Pancreas (tissue), 10 donors: ENCODE results near the gene ALK. TPM values are rescaled to one million over a fixed set of nuclear protein-coding genes. Genes with fewer than 3 reads are reported as not detected.

Source experiments
- ATAC-seq, 4 donors: fragments of 200-7000 bp; cut with Tn5 transposase; one replicate each; pipeline versions ENCODE4 v1.8.0 to v1.9.1; 2020; ENCODE audit warnings: mild to moderate bottlenecking in 4 of 4, moderate library complexity in 4 of 4
- DNase-seq, 6 donors: peaks; one replicate each; pipeline ENCODE4 v3.0.0-alpha.2; 2020
- FAIRE-seq: peaks from 2 replicates; lab custom pipeline; 2012; peaks lifted over from hg19 to GRCh38; lab: Jason Lieb, UNC
- H3K27ac ChIP-seq, 4 donors: fragments of 200-600 bp; sonication (generic); 1 replicate in 3 of 4; 2 replicates in 1 of 4; pipeline versions ENCODE4 v1.5.0 to v1.8.0; 2020
- H3K27me3 ChIP-seq, 4 donors: fragments of 200-600 bp; one replicate each; pipeline ENCODE4 v1.8.0; 2021
- H3K36me3 ChIP-seq, 3 donors: fragments of 200-600 bp; sonication (generic) in 1 of 3; one replicate each; pipeline versions ENCODE4 v1.5.0 to v1.8.0; 2020 to 2021
- H3K4me1 ChIP-seq, 3 donors: fragments of 200-600 bp; one replicate each; pipeline ENCODE4 v1.8.0; 2021
- H3K4me3 ChIP-seq, 4 donors: fragments of 200-600 bp; sonication (generic) in 2 of 4; one replicate each; pipeline versions ENCODE4 v1.5.0 to v1.8.0; 2020 to 2021
- H3K9me3 ChIP-seq, 4 donors: fragments of 200-600 bp; one replicate each; pipeline ENCODE4 v1.8.0; 2021
- WGBS, 2 donors: extraction: QIAGEN DNeasy Blood & Tissue Kit; methylation state at CpG; one replicate each; pipeline ENCODE4 v1.1.7; 2013; 5-methylcytosine and 5-hydroxymethylcytosine counted together
- intact Hi-C, 3 donors: fragments of 100-400 bp; cut with DNase I; formaldehyde crosslinking; loops; one replicate each; pipeline versions ENCODE4 v1.11.1 to v1.14.2; 2022
- polyA plus RNA-seq, 2 donors: library from polyadenylated mRNA; stranded (reverse); fragments of 200-250 nt; gene quantifications; one replicate each; pipeline ENCODE4 v1.2.3, GENCODE V29; 2013
- total RNA-seq, 6 donors: library from RNA; stranded (reverse); fragmentation: NEBNext Ultra II Directional in 4 of 6; extraction: Animal tissue kit (Norgen Biotek cat#: 25700) in 4 of 6; gene quantifications; one replicate each; pipeline versions ENCODE4 v1.2.1 to v1.2.4, GENCODE V29; 2021 to 2023
- TF ChIP-seq, protein P1 (sequence below), 4 donors: fragments of 200-600 bp; sonication (generic) in 3 of 4; IDR thresholded peaks; one replicate each; pipeline versions ENCODE4 v1.5.0 to v1.8.0; 2021; ENCODE audit warnings: antibody characterized with exemption in 4 of 4
- donor health status: healthy with polysubstance abuse.
- donor health status: DM: no; HTN: no; CAD: no; lungs with moderate emphysema.
- donor health status: DM: no; HTN: no; CAD: no.
- donor health status: control.
- donor health status: control.
- donor health status: Bipolar disorder and iron deficiency.
- donor health status: DM: yes; HTN: yes; CAD: no.
- donor health status: DM: no; HTN: no; CAD: no.
- donor health status: DM: no; HTN: no; CAD: no.
- donor health status: DM: yes; HTN: yes; CAD: no.

The ALK gene
- total and polyA plus RNA-seq, 8 donors: 0.05 to 0.17 (median 0.09) TPM; not detected in 2

GRCh38 chr2:29590211-29590610 is 331.2 kb downstream of the ALK start:
- Histone ChIP-seq H3K27me3 (no peaks in the 10 kb centered on the region), H3K4me1 (no peaks in the 10 kb centered on the region), H3K36me3 (no peaks in the 10 kb centered on the region), H3K4me3 (no peak overlapping the region), H3K9me3 (no peaks in the 10 kb centered on the region), H3K27ac (no peak overlapping the region)
- 91 to 92% methylated on average over 7 of the region's 7 CpGs for WGBS, 2 donors
- FAIRE-seq (no peak), DNase-seq (no peak), ATAC-seq (no peak)
- intact Hi-C loops: no loop called here
- TF ChIP-seq, protein P1, sequence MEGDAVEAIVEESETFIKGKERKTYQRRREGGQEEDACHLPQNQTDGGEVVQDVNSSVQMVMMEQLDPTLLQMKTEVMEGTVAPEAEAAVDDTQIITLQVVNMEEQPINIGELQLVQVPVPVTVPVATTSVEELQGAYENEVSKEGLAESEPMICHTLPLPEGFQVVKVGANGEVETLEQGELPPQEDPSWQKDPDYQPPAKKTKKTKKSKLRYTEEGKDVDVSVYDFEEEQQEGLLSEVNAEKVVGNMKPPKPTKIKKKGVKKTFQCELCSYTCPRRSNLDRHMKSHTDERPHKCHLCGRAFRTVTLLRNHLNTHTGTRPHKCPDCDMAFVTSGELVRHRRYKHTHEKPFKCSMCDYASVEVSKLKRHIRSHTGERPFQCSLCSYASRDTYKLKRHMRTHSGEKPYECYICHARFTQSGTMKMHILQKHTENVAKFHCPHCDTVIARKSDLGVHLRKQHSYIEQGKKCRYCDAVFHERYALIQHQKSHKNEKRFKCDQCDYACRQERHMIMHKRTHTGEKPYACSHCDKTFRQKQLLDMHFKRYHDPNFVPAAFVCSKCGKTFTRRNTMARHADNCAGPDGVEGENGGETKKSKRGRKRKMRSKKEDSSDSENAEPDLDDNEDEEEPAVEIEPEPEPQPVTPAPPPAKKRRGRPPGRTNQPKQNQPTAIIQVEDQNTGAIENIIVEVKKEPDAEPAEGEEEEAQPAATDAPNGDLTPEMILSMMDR (IDR thresholded peaks at IDR 0.05): no peak

- H3K4me1 ChIP-seq: no peaks in the 10 kb centered on the region
- H3K27me3 ChIP-seq: no peaks in the 10 kb centered on the region
- no peak for ATAC-seq
- intact Hi-C loops: no loop called here
- DNase-seq: no peak
- no peaks in the 10 kb centered on the region for H3K9me3 ChIP-seq
- no peaks in the 10 kb centered on the region for H3K36me3 ChIP-seq
- H3K27ac ChIP-seq: no peak overlapping the region
- no peak overlapping the region for H3K4me3 ChIP-seq
- 80% methylated on average over 5 of the region's 5 CpGs for WGBS, 2 donors
- TF ChIP-seq, protein P1 (IDR thresholded peaks at IDR 0.05): no peak
- FAIRE-seq: no peak
These were observed 331.8 kb downstream of the ALK start for GRCh38 chr2:29589440-29590103.

GRCh38 chr2:29587402-29588190 is 333.8 kb downstream of the ALK start:
- no peak overlapping the region for H3K27ac ChIP-seq
- no peaks in the 10 kb centered on the region for H3K4me1 ChIP-seq
- no peaks in the 10 kb centered on the region for H3K9me3 ChIP-seq
- TF ChIP-seq, protein P1 (IDR thresholded peaks at IDR 0.05): no peak
- no peaks in the 10 kb centered on the region for H3K27me3 ChIP-seq
- H3K4me3 ChIP-seq: no peak overlapping the region
- WGBS, 2 donors: 85 to 89% methylated on average over 5 of the region's 5 CpGs
- no peaks in the 10 kb centered on the region for H3K36me3 ChIP-seq
- DNase-seq (no peak), ATAC-seq (no peak), FAIRE-seq (no peak)
- intact Hi-C loops: no loop called here

DNA sequence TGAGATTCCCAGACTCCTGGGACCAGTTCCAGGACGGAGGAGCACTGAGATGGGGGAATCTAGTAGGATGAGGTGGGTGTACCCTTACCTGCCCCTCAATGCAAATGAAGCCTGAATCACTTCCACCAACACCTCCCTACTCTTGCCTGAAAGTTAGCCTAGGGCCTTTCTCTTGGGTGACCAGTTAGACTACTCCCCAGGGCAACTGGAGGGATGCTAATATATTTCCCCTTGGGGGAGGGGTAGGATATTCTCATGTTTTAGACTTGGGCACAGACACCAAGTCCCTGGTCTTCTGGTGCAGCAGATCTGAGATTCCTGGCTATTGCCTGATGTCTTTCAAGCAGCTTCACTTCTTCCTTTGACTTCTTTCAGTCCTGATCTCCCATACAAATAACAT is 334.5 kb downstream of the ALK start:
- TF ChIP-seq, protein P1 (IDR thresholded peaks at IDR 0.05): no peak
- 93 to 95% methylated on average over 1 of the region's 1 CpG for WGBS, 2 donors
- intact Hi-C loops: no loop called here
- FAIRE-seq (no peak), ATAC-seq (no peak), DNase-seq (no peak)
- H3K4me1 ChIP-seq: no peaks in the 10 kb centered on the region
- no peaks in the 10 kb centered on the region for H3K9me3 ChIP-seq
- H3K27me3 ChIP-seq: no peaks in the 10 kb centered on the region
- no peaks in the 10 kb centered on the region for H3K36me3 ChIP-seq
- H3K4me3 ChIP-seq: no peak overlapping the region
- no peak overlapping the region for H3K27ac ChIP-seq
